Bronchial epithelial cell (primary cell): ENCODE measurements around the gene NCLN. TPM values are rescaled to one million over a fixed set of nuclear protein-coding genes. Genes with fewer than 3 reads are reported as not detected.
A peak's percentile ranks its signal among the peaks of the same experiment; 100 is the strongest.

Source experiments
- DNase-seq: peaks from one replicate; pipeline ENCODE4 v3.0.0-alpha.2; 2010; ENCODE audit warnings: low read depth
- FAIRE-seq: peaks from 2 replicates; lab custom pipeline; 2011; peaks lifted over from hg19 to GRCh38; lab: Jason Lieb, UNC
- H3K27me3 ChIP-seq: 2 replicates; pipeline ENCODE4 v1.5.1; 2011; ENCODE audit warnings: low read length; ENCODE audit not compliant: control insufficient read depth, insufficient read depth
- H3K36me3 ChIP-seq: 2 replicates; pipeline ENCODE4 v1.5.1; 2011; ENCODE audit warnings: low read length; ENCODE audit not compliant: control insufficient read depth, insufficient read depth
- H3K4me3 ChIP-seq: 2 replicates; pipeline ENCODE4 v1.5.1; 2011; ENCODE audit warnings: mild to moderate bottlenecking, low read depth, low read length, control low read depth
- CTCF ChIP-seq: IDR thresholded peaks from 2 replicates; pipeline ENCODE4 v1.5.1; 2011; ENCODE audit warnings: mild to moderate bottlenecking, moderate library complexity, low read length, control low read depth, inconsistent platforms; ENCODE audit not compliant: insufficient read depth, severe bottlenecking
- total RNA-seq: library from RNA; depleted of rRNA; stranded (reverse); fragments of >200 nt; gene quantifications from 2 replicates; pipeline ENCODE4 v1.2.1, GENCODE V29; 2014

Gene NCLN
- total RNA-seq, 1 donor from 2014 or later = 41.6 TPM

DNA sequence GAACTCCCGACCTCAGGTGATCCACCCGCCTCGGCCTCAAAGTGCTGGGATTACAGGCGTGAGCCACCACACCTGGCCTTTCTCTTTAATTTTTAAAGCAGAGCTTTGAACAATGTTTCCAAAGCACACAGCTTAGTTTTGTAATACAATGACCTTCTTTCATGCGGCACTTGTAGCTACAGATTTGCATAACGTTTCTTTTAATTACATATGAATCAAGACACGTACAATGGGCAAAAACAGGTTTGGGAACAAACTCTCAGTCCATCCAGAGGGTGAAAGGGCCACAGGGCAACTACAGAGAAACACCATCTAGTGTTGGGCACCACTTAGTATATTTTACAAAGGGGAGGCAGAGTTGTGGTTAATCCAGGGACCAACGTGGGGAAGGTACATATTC lies 26.2 kb upstream of the NCLN start:
- Histone ChIP-seq H3K36me3 (peaks cover 41% of the 10 kb centered on the region), H3K27me3 (no peaks in the 10 kb centered on the region), H3K4me3 (no peak overlapping the region)
- TF ChIP-seq CTCF = no peak
- no peak for DNase-seq
- no peak for FAIRE-seq

- TF ChIP-seq CTCF = no peak
- FAIRE-seq = no peak
- Histone ChIP-seq H3K27me3 (no peaks in the 10 kb centered on the region), H3K4me3 (no peak overlapping the region), H3K36me3 (peaks cover 41% of the 10 kb centered on the region)
- DNase-seq = no peak
Observed at GRCh38 chr19:3160219-3160618, 25.5 kb upstream of the NCLN start.

DNA sequence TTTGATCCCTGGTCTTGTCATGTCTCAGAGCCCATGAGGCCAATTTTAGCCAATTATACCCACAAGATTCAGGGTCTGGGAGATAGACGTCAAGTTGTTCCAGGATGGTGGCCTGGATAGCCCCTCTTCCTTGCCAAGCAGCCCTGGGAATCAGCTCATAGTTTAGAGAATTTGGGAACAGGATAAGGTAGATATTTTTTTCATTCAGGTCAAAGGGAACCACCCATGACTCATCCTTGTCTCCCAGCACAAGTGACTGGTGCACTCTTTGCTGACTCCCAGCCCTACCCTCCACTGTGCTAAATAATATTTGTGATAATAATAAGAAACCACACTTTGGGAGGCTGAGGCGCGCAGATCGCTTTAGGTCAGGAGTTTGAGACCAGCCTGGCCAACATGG lies 24.3 kb upstream of the NCLN start:
- DNase-seq = peak; percentile 59
- no peak for TF ChIP-seq CTCF
- no peak for FAIRE-seq
- H3K36me3 ChIP-seq = peaks cover 38% of the 10 kb centered on the region
- H3K4me3 ChIP-seq = no peak overlapping the region
- H3K27me3 ChIP-seq = no peaks in the 10 kb centered on the region

DNA sequence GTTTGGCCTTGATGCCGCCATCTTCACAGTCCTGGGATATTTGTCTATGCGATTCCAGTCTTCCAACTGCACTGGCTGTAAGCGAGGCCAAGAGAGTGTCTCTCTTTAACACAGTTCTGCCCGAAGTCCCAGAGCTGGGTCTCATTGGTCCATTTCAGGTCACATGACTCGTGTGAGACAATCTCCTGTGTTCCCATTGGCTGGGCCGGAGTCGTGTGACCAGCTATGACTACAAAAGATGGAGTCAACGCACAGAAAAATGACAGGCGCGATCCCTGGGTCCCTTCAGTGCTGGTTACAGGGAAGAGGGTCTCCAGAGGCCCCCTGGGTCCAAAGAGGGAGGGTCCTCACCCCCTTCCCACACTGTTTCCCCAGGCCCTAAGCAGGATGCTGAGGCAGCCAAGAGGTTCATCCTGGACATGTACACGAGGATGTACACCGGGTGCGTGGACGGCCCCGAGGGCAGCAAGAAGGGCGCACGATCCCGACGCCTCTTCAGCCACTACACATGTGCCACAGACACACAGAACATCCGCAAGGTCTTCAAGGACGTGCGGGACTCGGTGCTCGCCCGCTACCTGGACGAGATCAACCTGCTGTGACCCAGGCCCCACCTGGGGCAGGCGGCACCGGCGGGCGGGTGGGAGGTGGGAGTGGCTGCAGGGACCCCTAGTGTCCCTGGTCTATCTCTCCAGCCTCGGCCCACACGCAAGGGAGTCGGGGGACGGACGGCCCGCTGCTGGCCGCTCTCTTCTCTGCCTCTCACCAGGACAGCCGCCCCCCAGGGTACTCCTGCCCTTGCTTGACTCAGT lies 23.1 kb upstream of the NCLN start:
- Histone ChIP-seq H3K4me3 (no peak overlapping the region), H3K36me3 (peaks cover 31% of the 10 kb centered on the region), H3K27me3 (no peaks in the 10 kb centered on the region)
- FAIRE-seq (no peak), DNase-seq (no peak)
- no peak for TF ChIP-seq CTCF

GRCh38 chr19:3163230-3163886 lies 22.4 kb upstream of the NCLN start:
- no peak for FAIRE-seq
- H3K36me3 ChIP-seq = peaks cover 31% of the 10 kb centered on the region
- DNase-seq = no peak

More at GRCh38 chr19:3163230-3163886, 22.4 kb upstream of the NCLN start:
- no peaks in the 10 kb centered on the region for H3K27me3 ChIP-seq
- peak; percentile 97 for TF ChIP-seq CTCF
- H3K4me3 ChIP-seq = no peak overlapping the region
